H1 (cell line): Measurements from ENCODE around the gene ARHGEF7.

Source experiments
- CEBPB ChIP-seq: IDR thresholded peaks from 2 replicates; pipeline ENCODE4 v1.6.1; 2012; ENCODE audit warnings: low read depth, low read length
- CTCF ChIP-seq, 3 experiments: IDR thresholded peaks; 1 replicate in 2 of 3; 2 replicates in 1 of 3; pipeline versions ENCODE4 v1.5.1 to v1.6.1; 2011; ENCODE audit warnings: low read length in 3 of 3, mild to moderate bottlenecking in 3 of 3, inconsistent platforms in 2 of 3, low read depth in 1 of 3, moderate library complexity in 1 of 3; ENCODE audit not compliant: insufficient read depth in 1 of 3; ENCODE audit errors: control extremely low read depth in 1 of 3
- GABPA ChIP-seq: IDR thresholded peaks from 2 replicates; pipeline ENCODE4 v1.6.1; 2011; ENCODE audit warnings: mild to moderate bottlenecking, low read length, moderate library complexity, borderline replicate concordance; ENCODE audit not compliant: insufficient read depth
- HDAC2 ChIP-seq, 2 experiments: fragments of 300-600 bp in 1 of 2; sonication (generic) in 1 of 2; IDR thresholded peaks; 2 replicates each; pipeline ENCODE4 v1.6.1; 2011 to 2012; ENCODE audit warnings: low read depth in 2 of 2, low read length in 2 of 2, mild to moderate bottlenecking in 2 of 2, moderate library complexity in 2 of 2, borderline replicate concordance in 1 of 2, inconsistent platforms in 1 of 2
- POLR2A ChIP-seq, 2 experiments: IDR thresholded peaks; 1 replicate in 1 of 2; 2 replicates in 1 of 2; pipeline ENCODE4 v1.6.1; 2011; ENCODE audit warnings: low read depth in 2 of 2, low read length in 2 of 2, mild to moderate bottlenecking in 2 of 2; ENCODE audit errors: control extremely low read depth in 1 of 2
- POLR2AphosphoS5 ChIP-seq: IDR thresholded peaks from 2 replicates; pipeline ENCODE4 v1.6.1; 2011; ENCODE audit warnings: low read depth, low read length
- RAD21 ChIP-seq, 2 experiments: IDR thresholded peaks in 1 of 2; conservative IDR thresholded peaks in 1 of 2; 2 replicates each; pipeline ENCODE4 v1.6.1; 2011; ENCODE audit warnings: low read depth in 2 of 2, low read length in 2 of 2, improper control_type of control experiment in 1 of 2, inconsistent platforms in 1 of 2, mild to moderate bottlenecking in 1 of 2, moderate library complexity in 1 of 2
- RFX5 ChIP-seq: IDR thresholded peaks from 2 replicates; pipeline ENCODE4 v1.6.1; 2011; ENCODE audit warnings: low read depth, low read length, improper control_type of control experiment, borderline replicate concordance
- SP1 ChIP-seq: IDR thresholded peaks from 2 replicates; pipeline ENCODE4 v1.6.1; 2011; ENCODE audit warnings: low read depth, low read length
- SP4 ChIP-seq: IDR thresholded peaks from 2 replicates; pipeline ENCODE4 v1.6.1; 2012; ENCODE audit warnings: low read length, inconsistent platforms
- SUZ12 ChIP-seq: fragments of 200-600 bp; sonication (generic); IDR thresholded peaks from 2 replicates; pipeline ENCODE4 v1.6.1; 2012; ENCODE audit warnings: mild to moderate bottlenecking, inconsistent platforms, low read length, moderate library complexity, mixed read lengths
- TAF1 ChIP-seq: IDR thresholded peaks from 2 replicates; pipeline ENCODE4 v1.6.1; 2011; ENCODE audit warnings: mild to moderate bottlenecking, low read depth, low read length
- TEAD4 ChIP-seq: IDR thresholded peaks from 2 replicates; pipeline ENCODE4 v1.6.1; 2012; ENCODE audit warnings: low read depth, low read length, inconsistent platforms, mixed read lengths
- ZNF274 ChIP-seq: IDR thresholded peaks from 2 replicates; pipeline ENCODE4 v1.7.0; 2012; ENCODE audit warnings: low read length, borderline replicate concordance; ENCODE audit errors: extremely low read depth

GRCh38 chr13:111283457-111283856 is 168.3 kb downstream of the ARHGEF7 start:
- TF ChIP-seq SP4 (no peak), RAD21 (IDR thresholded peaks at IDR 0.05 in 1 of 2, conservative IDR thresholded peaks at IDR 0.05 in 1 of 2; ENCODE audit: low read depth in 2 of 2, low read length in 2 of 2) (no peak), CTCF (IDR thresholded peaks at IDR 0.05; ENCODE audit: control extremely low read depth in 1 of 3, insufficient read depth in 1 of 3, low read depth in 1 of 3, low read length in 3 of 3) (no peak), GABPA (no peak), CEBPB (no peak), POLR2AphosphoS5 (no peak), SP1 (no peak), SUZ12 (no peak), TEAD4 (no peak), RFX5 (no peak), POLR2A (IDR thresholded peaks at IDR 0.05; ENCODE audit: control extremely low read depth in 1 of 2, low read depth in 2 of 2, low read length in 2 of 2) (no peak), HDAC2 (IDR thresholded peaks at IDR 0.05; ENCODE audit: borderline replicate concordance in 1 of 2, low read depth in 2 of 2, low read length in 2 of 2) (no peak), TAF1 (no peak), ZNF274 (no peak)
